MCF 10A (cell line): Measurements from ENCODE around the gene DPYD. TPM values are rescaled to one million over a fixed set of nuclear protein-coding genes. Genes with fewer than 3 reads are reported as not detected.

Source experiments
- BruUV-seq: library from RNA; stranded (reverse); fragments of 400-500 nt; replicated peaks from 2 replicates; lab custom pipeline; 2021; lab: Mats Ljungman, UMichigan
- CTCF ChIA-PET: fragments of 300-600 bp; sonication (Branson Sonifier 250); formaldehyde crosslinking; extraction: SDS; loops from one replicate; lab custom pipeline; 2021; ENCODE audit warnings: antibody characterized with exemption, inconsistent platforms; lab: Yijun Ruan, JAX
- POLR2A ChIA-PET: fragments of 300-600, 350-650 bp; sonication (Branson Sonifier 250); formaldehyde crosslinking; extraction: SDS; loops from one replicate; lab custom pipeline; 2020; ENCODE audit warnings: antibody characterized with exemption, inconsistent platforms; lab: Yijun Ruan, JAX
- DNase-seq: peaks from one replicate; pipeline ENCODE4 v3.0.0-alpha.2; 2018; ENCODE audit not compliant: unreplicated experiment
- H3K27ac Mint-ChIP-seq: one replicate; pipeline ENCODE4 v1.8.0; 2022; ENCODE audit warnings: mild to moderate bottlenecking, low read depth, mixed read lengths; ENCODE audit not compliant: unreplicated experiment
- H3K27me3 Mint-ChIP-seq: one replicate; pipeline ENCODE4 v1.8.0; 2022; ENCODE audit warnings: mixed read lengths; ENCODE audit not compliant: insufficient read depth, unreplicated experiment
- H3K36me3 Mint-ChIP-seq: one replicate; pipeline ENCODE4 v1.8.0; 2022; ENCODE audit warnings: mild to moderate bottlenecking, moderate library complexity, mixed read lengths; ENCODE audit not compliant: insufficient read depth, unreplicated experiment
- H3K4me1 Mint-ChIP-seq: one replicate; pipeline ENCODE4 v1.8.0; 2022; ENCODE audit warnings: mixed read lengths; ENCODE audit not compliant: insufficient read depth, unreplicated experiment
- H3K4me3 Mint-ChIP-seq: one replicate; pipeline ENCODE4 v1.8.0; 2022; ENCODE audit warnings: mild to moderate bottlenecking, moderate library complexity, mixed read lengths; ENCODE audit not compliant: unreplicated experiment
- H3K9me3 Mint-ChIP-seq: one replicate; pipeline ENCODE4 v1.8.0; 2022; ENCODE audit warnings: mixed read lengths; ENCODE audit not compliant: unreplicated experiment
- CTCF ChIP-seq: fragments of 200-600 bp; IDR thresholded peaks from one replicate; pipeline ENCODE4 v1.8.0; 2022; ENCODE audit warnings: antibody characterized with exemption, mild to moderate bottlenecking; ENCODE audit not compliant: unreplicated experiment
- intact Hi-C: fragments of 100-400 bp; cut with micrococcal nuclease; formaldehyde crosslinking; loops from 2 replicates; pipeline ENCODE4 v1.14.1; 2022
- total RNA-seq: library from RNA; stranded (reverse); gene quantifications from 2 replicates; pipeline ENCODE4 v1.2.3, GENCODE V29; 2022

Gene DPYD
- total RNA-seq, 1 experiment from 2014 or later: 48.2 TPM

- POLR2A ChIA-PET: interaction anchor here (0.8 to 1.4 kb wide), 3 partner anchors 12 to 50 kb away, joined by 3 to 6 read pairs (median 4); no protein-coding TSS in a partner anchor
- no peak for DNase-seq
- H3K4me3 Mint-ChIP-seq: no peak overlapping the region
- H3K9me3 Mint-ChIP-seq: no peaks in the 10 kb centered on the region
- TF ChIP-seq CTCF: no peak
- no peaks in the 10 kb centered on the region for H3K27me3 Mint-ChIP-seq
- intact Hi-C loops: no loop called here
- CTCF ChIA-PET: interaction anchor here (0.5 kb wide), 2 partner anchors 15 to 245 kb away, joined by 3 to 4 read pairs; no protein-coding TSS in a partner anchor
- peak overlapping the region; percentile 6 for H3K27ac Mint-ChIP-seq
- no TSS peak for BruUV-seq
- peaks cover 9% of the 10 kb centered on the region for H3K36me3 Mint-ChIP-seq
- H3K4me1 Mint-ChIP-seq: peaks cover 17% of the 10 kb centered on the region
Measured at GRCh38 chr1:97770376-97770775, 150.5 kb downstream of the DPYD start.

GRCh38 chr1:97767381-97767780 lies 153.5 kb downstream of the DPYD start:
- TF ChIP-seq CTCF: no peak
- H3K27me3 Mint-ChIP-seq: no peaks in the 10 kb centered on the region
- ChIA-PET CTCF (no interaction called here), POLR2A (no interaction called here)
- no peak overlapping the region for H3K4me3 Mint-ChIP-seq
- no peaks in the 10 kb centered on the region for H3K9me3 Mint-ChIP-seq
- H3K4me1 Mint-ChIP-seq: peaks cover 12% of the 10 kb centered on the region
- no peak for DNase-seq
- BruUV-seq: no TSS peak
- H3K36me3 Mint-ChIP-seq: no peaks in the 10 kb centered on the region
- intact Hi-C loops: no loop called here
- no peak overlapping the region for H3K27ac Mint-ChIP-seq

DNA sequence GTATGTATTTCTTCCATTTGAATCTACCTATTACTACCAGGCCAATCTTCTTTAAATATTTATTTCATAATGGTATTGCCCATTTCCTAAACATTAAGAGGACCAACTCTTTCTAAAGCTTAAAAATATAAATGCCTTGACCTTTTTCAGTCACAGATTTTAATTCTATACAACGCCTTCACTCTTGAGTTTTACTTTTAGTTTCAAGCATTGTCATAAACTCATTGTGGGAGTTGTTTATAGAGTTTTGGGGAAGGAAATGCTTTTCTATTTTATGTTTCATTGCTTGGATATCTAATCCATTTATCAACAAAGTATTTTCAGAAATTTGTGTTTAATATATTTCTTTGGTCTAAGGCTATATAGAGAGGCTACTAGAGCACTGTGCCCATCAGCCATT lies 155.8 kb downstream of the DPYD start:
- intact Hi-C loops: no loop called here
- DNase-seq: no peak
- no peak overlapping the region for H3K27ac Mint-ChIP-seq
- no peak overlapping the region for H3K4me3 Mint-ChIP-seq
- H3K27me3 Mint-ChIP-seq: no peaks in the 10 kb centered on the region
- H3K9me3 Mint-ChIP-seq: no peaks in the 10 kb centered on the region
- TF ChIP-seq CTCF: no peak
- ChIA-PET CTCF (interaction anchor here (0.7 kb wide), 1 partner anchor 670 kb away, joined by 4 read pairs; no protein-coding TSS in a partner anchor), POLR2A (interaction anchor here (1.0 kb wide), 1 partner anchor 9 kb away, joined by 3 read pairs; no protein-coding TSS in a partner anchor)
- H3K4me1 Mint-ChIP-seq: peaks cover 5% of the 10 kb centered on the region
- no TSS peak for BruUV-seq
- no peaks in the 10 kb centered on the region for H3K36me3 Mint-ChIP-seq

DNA sequence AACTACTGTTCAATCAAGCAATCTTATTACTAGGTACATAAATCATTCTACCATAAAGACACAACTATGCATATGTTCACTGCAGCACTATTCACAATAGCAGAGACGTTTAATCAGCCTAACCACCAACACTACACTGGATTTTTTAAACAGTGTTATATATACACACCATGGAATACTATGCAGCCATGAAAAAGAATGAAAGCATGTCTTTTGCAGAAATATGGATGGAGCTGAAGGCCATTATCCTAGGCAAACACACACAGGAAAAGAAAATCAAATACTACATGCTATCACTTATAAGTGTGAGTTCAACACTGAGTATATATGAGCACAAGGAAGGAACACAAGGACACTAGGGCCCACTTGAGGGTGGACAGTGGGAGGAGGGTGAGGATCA lies 159.2 kb downstream of the DPYD start:
- Mint-ChIP-seq H3K4me1 (peaks cover 10% of the 10 kb centered on the region), H3K4me3 (no peak overlapping the region), H3K36me3 (peaks cover 5% of the 10 kb centered on the region), H3K9me3 (no peaks in the 10 kb centered on the region), H3K27ac (no peak overlapping the region), H3K27me3 (no peaks in the 10 kb centered on the region)
- no peak for TF ChIP-seq CTCF
- POLR2A ChIA-PET: no interaction called here
- CTCF ChIA-PET: no interaction called here
- no peak for DNase-seq
- intact Hi-C loops: no loop called here
- BruUV-seq: no TSS peak
